ENCODE data around the gene USHBP1. TPM values are rescaled to one million over a fixed set of nuclear protein-coding genes. Genes with fewer than 3 reads are reported as not detected.

USHBP1 gene
- polyA plus RNA-seq, 1 donor: 8.8 TPM

DNA sequence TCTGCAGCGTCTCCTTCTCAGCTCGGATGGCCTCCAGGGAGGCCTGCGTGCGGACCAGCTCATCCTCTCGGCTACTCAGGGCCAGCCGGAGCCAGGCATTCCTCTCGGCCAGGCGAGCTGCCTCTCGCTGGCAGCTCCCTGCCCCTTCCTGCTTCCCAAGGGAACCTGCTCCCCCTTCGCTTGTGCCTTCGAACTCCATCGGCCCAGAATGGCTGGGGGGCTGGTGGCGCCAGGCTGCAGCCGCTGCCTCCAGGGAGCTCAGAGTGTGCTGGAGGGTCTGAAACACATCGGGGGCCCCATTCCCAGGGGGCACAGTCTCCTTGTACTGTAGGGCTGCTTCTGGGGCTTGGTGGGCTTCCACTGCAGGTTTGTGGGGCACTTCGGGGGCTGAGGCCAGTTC, 2.0 kb downstream of the USHBP1 start:
- DNase-seq: no peak

GRCh38 chr19:17260842-17261325, 3.7 kb downstream of the USHBP1 start:
- no peak for DNase-seq

GRCh38 chr19:17259934-17260333, 4.6 kb downstream of the USHBP1 start:
- DNase-seq: no peak

- DNase-seq: no peak
Observed at GRCh38 chr19:17259118-17259780, 5.3 kb downstream of the USHBP1 start.

DNA sequence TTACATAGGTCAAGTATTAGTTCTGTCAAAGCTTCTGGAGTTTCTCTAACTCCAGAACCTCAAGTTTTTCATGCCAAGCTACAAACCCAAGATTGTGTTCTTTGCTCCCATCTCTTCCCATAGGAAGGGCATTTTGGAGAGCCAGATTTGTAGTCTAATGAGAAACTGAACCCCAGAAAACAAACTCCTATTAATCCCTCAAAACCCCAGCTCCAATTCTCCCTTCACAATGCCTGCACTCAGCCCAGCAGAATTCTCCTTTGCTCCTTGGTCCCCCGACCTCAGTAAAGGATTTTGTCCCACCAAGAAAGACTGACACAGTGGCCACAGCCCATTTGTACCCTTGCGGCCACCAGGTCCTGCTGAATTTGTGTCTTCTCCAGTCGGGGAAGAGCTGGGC, 8.4 kb downstream of the USHBP1 start:
- DNase-seq: no peak

DNA sequence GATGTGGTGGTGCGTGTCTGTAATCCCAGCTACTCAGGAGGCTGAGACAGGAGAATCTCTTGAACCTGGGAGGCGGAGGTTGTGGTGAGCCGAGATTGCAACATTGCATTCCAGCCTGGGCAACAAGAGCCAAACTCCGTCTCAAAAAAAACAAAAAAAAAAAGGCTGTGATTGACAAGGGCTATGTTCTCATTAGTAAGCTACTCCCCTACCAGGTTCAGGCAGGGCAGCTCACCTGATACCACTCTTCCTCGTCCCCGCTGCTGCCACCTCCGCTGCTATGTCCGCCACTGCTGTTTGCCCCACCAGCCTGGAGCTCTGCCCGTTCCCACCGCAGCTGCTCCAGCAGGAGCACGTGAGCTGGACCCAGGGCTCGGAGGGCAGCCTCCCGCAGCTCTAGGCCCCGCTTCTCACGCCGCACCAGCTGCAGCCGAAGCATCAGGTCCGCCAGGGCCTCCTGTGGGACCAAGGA, 9.4 kb downstream of the USHBP1 start:
- DNase-seq: no peak

DNA sequence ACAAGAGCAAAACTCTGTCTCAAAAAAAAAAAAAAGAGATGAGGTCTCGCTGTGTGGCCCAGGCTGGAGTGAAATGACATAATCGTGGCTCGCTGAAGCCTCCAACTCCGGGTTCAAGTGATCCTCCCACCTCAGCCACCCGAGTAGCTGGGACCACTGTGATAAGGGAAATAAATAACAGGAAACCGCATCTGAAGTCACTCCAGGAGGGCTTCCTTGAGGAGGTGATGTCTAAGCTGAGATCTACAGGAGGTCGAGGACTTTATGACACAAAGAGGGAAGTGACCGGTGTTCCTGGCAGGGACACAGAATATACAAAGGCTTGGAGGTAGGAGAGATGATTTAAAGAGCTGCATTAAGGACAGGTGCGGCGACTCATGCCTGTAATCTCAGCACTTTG, 9.9 kb downstream of the USHBP1 start:
- DNase-seq: no peak

DNA sequence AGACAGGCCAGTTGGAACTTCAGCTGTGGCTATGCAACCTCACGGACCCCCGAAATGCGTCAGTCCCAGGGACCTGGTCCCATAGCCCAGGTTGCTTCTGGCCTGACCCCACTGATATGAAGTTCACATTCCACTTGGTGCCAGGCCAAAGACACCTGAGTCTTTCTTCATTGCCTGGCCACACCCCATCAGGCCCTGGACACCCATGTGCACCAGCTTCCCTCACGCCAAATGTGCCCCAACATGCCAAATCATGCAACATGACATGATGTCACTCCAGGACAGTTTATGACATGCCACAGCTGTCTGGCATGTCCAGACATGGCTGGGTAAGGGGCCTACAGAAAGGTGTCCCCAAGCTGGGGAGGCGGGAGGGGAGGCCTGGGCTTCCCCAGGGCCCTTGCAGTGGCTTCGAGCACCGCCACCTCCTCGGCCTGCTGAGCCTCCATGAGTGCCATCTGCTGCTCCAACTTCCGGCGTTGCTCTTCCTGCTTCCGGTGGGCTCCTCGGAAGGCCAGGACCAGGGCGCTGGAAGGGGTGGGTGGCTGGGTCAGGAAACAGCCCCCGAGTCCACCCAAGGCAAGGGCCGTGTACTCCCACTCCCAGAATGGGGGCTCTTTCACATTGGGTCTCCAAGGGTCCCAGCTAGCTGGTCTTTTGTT, 14.5 kb downstream of the USHBP1 start:
- DNase-seq: no peak

GRCh38 chr19:17248011-17248776, 16.4 kb downstream of the USHBP1 start:
- no peak for DNase-seq

- peak; percentile 75 for DNase-seq
Observed at GRCh38 chr19:17246681-17247425, 17.7 kb downstream of the USHBP1 start.

GRCh38 chr19:17245535-17245984, 19.0 kb downstream of the USHBP1 start, which contains the start of gene NR2F6:
NR2F6 (minus strand) TSS chr19:17245919; CDS start chr19:17245220, 699 bp downstream.
- no peak for DNase-seq

DNA sequence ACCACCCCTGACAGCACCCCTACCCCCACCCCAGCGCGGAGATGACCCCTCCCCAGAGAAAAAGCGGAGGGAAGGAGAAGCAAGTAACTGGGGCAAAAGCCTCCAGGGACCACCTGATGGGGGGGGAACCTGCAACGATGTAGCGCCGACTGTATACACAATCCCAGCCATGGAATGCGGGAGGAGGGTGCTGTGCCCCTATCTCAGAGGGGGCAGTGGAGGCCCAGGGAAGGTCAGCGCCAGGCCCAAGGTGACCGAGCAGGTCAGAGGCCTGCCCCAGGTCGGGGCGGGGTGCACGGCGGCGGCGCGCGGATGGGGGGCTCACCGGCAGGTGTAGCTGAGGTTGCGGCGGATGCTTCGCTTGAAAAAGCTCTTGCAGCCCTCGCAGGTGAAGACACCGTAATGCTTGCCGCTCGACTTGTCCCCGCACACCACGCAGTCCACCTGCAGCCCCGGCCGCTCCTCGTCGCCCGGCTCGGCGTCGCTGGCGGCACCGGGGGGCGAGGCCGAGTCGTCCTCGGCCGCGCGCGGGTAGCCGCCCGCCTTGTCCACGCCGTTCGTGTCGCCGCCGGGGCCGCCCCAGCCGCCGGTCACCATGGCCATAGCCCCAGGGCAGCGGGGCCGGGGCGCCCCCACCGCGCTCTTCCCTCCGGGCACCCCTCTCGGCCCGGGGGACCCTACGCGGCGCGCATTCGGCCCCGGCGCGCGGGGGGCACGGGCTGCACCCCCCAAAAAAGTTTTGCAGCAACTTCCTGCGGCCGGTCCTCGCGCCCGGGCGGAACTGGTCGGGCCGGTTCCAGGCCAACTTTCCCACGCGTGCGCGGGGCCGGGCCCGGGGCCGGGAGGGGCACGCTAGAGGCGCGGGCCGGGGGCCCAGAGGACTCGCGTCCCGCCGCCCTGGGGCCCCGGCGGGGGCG, 19.7 kb downstream of the USHBP1 start:
- DNase-seq: no peak

GRCh38 chr19:17243830-17244617, 20.5 kb downstream of the USHBP1 start:
- DNase-seq: peak; percentile 35

GRCh38 chr19:17243211-17243829, 21.2 kb downstream of the USHBP1 start:
- no peak for DNase-seq

- DNase-seq: no peak
Observed at GRCh38 chr19:17242431-17243208, 21.9 kb downstream of the USHBP1 start.

- DNase-seq: no peak
Observed at GRCh38 chr19:17240826-17241399, 23.6 kb downstream of the USHBP1 start.

DNA sequence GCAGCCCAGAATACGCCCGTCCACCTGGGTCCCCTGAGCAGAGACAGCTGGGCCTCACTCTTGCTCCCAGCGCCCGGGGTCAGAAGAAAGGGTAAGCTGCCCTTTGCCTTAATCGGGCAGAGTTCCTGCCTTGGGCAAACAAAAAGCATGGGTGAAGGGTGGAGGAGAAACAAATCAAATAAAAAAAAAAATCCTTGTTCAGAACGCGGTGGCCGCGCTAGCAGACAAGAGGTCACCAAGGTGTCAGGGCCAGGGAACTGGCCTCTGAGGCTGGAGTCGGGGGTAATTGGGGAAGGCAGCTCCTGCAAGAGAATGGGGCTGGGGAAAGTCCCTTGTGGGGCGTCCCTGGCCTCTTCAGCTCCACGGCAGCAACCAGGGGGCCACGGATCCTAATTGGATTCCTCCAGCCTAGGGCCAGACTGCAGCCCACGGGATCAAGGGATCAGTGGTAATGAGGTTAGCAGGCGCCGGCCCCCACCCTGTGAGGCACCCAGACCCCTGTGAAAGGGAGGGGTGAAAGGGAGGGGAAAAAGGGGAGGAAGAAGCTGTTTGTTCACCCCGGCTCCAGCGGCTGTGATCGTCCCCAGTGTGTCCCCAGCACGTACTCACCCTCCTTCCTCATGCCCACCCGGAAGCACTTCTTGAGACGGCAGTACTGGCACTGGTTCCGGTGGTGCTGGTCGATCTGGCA, 24.3 kb downstream of the USHBP1 start:
- DNase-seq: no peak
